AG20443 (cell line): ENCODE data around the gene CXCL16.

ENCODE experiments used
- DNase-seq: peaks from one replicate; pipeline ENCODE4 v3.0.0; 2012; ENCODE audit warnings: low spot score, mixed read lengths

Gene CXCL16

DNA sequence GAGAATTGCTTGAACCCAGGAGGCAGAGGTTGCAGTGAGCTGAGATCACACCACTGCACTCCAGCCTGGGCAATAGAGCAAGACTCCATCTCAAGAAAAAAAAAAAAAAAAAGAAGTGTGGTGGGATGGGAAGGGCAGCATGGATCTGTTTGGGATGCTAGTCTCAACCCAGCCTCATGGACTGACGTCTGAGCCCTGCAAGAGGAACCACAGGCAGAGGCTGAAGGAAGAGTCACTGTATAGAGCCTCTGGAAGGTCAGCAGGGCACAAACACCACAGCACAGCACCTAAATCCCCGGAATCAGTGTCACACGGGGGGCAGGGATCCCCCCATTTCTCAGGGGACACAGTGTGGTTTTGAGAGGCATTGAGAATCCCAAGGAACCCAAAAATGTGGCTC is 10.9 kb upstream of the CXCL16 start:
- DNase-seq: no peak

DNA sequence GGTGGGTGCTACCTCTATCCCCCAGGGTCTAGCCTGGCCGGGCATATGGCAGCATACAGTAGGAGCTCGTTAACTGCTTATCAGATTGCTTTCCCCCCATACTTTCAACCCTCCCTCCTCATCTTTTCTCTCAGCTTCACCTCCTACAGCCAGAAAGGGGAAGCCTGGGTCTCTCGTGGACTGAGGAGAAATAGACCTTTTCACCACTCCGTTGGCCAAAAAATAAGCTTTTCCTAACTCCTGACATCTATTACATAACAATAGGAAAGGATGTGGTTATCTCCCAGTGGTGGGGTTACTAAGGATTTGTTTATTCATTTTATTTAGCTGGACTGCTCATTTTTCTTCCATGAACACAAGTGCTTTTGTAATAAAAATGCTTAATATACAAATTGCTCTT is 9.0 kb upstream of the CXCL16 start:
- no peak for DNase-seq

DNA sequence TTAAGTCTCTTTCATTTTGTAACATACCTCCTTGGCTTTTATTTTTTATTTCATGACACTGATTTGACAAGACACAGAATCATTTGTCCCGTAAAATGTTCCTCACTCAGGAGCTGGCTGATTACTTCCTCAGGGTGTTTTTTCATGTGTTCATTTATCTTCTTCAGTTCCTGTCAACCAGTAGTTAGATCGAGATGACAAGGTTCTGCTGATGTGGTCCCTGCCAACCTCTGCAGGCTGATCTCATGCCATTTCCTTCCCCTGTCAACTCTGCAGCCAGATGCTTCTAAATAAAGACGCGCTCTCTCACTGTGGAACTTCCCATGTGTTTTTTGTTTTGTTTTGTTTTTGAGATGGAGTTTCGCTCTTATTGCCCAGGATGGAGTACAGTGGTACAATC is 8.1 kb upstream of the CXCL16 start:
- no peak for DNase-seq

GRCh38 chr17:4744999-4745969 is 5.6 kb upstream of the CXCL16 start:
- no peak for DNase-seq

DNA sequence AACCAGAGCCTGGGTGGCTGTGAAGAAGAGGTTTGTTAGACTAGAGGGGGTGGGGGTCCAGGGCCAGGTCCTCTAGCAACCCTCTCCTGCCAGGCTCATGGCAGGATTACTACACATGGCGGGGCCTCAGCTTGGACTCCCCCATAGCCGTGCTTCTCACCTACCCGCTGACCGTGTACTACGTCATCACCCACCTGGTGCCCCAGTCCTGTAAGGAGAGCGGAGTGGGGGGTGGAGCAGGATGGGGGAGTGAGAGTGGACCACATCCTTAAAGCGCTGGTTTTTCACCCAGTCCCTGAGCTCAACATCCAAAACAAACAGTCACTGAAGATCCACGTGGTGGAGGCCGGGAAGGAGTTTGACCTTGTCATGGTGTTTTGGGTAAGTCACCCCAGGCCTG is 4.2 kb upstream of the CXCL16 start:
- no peak for DNase-seq

DNA sequence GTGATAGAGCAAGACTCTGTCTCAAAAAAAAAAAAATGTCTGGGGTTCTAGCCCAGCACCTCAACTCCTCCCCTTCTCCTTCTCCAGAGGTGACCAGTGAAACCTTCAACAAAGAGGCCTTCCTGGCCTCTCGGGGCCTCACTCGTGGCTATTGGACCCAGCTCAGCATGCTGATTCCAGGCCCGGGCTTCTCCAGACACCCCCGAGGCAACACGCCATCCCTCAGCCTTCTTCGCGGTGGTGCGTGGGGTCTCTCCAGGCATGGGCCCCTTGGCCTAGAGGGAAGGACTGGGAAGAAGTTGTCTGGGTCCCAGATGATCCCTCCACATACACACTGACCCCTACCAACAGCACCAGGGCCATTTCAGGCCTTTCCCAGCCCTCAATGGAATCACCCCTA is 3.5 kb upstream of the CXCL16 start:
- DNase-seq: no peak

DNA sequence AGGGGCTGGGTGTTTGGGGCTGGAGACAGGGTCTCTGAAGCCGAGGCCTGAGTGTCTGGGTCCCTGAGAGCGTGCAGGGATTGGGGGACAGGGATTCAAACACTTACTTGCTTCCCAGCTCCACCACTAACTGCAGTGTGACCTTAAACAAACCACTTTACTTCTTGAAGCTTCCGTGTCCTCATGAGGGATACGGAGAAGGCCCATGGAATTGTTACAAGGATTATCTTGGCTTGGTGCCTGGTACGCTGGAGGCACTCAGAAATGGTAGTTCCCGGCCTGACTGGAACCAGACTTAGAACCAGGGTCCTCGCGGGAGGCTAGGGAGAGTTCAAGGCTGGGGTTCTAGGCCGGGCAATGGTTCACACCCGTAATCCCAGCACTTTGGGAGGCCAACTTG is 2.9 kb upstream of the CXCL16 start:
- no peak for DNase-seq

DNA sequence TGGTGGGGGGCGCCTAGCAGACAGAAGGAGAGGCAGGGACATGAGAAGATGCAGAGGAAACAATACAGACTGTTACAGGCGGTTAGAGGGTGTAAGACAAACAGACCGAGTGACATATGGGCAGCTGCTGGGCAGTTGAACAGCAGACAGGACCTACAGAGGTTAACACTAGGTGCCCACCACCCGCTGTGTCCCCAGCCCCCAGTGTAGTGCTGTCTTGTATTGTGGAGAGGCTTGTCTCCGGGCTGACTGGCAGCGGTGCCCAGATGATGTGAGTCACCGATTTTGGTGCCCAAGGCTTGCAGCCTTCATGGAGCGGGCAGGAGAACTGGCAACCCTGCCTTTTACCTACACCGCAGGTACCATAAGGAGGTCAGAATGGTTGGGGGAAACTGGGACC is 2.4 kb upstream of the CXCL16 start:
- DNase-seq: no peak

GRCh38 chr17:4741544-4741943 is 1.8 kb upstream of the CXCL16 start:
- DNase-seq: no peak

DNA sequence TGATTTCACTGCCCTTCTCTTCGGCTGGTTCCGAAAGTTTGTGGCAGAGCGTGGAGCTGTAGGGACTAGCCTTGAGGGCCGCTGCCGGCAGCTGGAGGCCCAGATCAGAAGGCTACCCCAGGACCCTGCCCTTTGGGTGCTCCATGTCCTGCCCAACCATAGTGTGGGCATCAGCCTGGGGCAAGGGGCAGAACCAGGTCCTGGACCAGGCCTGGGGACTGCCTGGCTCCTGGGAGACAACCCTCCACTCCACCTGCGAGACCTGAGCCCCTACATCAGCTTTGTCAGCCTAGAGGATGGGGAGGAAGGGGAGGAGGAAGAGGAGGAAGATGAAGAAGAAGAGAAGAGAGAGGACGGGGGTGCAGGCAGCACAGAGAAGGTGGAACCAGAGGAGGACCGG is 856 bp upstream of the CXCL16 start:
- no peak for DNase-seq

- no peak for DNase-seq
These were observed 260 bp upstream of the CXCL16 start for GRCh38 chr17:4740025-4740351.

- no peak for DNase-seq
These were observed 1.3 kb downstream of the CXCL16 start for GRCh38 chr17:4738136-4739121.

DNA sequence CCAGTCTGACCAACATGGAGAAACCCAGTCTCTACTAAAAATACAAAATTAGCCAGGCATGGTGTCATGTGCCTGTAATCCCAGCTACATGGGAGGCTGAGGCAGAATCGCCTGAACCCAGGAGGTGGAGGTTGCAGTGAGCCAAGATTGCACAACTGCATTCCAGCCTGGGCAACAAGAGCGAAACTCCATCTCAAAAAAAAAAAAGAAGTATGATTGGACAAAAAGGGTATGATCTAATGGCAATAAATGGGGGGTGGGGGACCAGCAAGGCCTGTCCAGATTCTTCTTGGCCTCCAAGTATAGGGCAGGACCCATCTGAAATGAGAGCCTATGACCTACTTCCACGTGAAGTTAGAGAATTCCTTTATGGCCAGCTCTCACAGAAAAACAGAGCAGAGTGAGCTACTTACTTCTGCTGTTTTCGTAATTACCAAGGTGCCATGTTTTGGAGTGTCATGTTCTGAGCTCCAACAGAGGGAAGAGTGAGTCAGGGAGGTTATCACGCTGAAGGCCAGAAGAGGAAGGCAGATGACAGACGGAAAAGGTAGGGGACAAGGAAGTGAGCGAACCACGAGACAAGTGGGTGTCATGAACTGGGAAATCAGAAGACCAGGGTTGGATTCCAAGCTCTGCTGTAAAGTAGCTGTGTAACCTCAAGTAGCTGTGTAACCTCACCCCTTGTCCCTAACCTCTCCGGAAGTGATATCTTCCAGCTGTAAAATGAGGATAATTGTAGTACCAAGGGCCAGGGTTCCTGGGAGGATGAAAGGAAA is 3.7 kb downstream of the CXCL16 start:
- DNase-seq: no peak

DNA sequence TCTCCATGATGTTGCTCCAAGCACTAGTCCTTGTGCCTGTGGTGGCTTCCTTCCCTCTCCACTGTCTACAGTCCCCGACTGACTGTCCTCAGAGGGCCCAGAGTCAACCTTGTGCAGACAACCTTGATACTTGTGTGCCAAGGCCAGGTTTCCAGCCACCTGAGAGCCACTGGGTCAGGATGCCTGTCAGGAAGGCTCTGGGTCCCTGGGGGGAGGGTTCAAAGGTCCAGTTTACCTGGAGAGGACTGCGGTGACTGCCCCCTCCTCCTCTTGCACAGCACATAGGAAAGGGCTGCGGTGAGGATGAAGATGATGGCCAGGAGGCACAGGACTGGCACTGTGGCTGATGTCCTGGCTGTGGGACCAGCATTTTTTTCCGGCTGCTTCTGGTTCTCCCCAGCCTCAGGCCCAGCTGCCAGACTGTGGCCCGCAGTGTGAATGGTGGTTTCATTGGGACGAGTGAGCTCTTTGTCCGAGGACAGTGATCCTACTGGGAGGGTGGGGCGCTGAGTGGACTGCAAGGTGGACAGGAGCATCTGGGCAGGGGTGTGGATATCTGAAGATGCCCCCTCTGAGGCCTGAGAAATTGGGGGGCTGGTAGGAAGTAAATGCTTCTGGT is 4.8 kb downstream of the CXCL16 start:
- DNase-seq: no peak

DNA sequence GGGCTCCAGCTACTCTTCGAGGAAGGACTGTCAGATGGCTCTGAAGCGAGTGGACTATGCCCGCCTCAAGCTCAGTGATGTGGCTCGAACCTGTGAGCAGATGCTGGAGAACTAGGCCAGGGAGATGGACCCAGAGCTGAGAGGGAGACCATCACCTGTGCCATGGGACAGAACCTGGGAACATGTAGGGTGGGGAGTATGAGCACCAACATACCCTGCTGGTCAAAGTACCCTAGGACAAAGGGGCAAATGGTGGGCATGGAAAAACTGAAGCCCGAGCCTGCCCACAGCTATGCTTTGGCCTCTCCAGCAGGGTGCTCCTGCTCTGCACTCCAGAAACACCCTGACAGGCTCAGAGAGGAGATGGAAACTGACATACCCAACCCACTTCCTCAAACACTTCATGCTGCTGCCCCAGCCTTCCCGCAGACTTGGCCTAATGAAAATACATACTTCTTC is 6.6 kb downstream of the CXCL16 start:
- DNase-seq: no peak

DNA sequence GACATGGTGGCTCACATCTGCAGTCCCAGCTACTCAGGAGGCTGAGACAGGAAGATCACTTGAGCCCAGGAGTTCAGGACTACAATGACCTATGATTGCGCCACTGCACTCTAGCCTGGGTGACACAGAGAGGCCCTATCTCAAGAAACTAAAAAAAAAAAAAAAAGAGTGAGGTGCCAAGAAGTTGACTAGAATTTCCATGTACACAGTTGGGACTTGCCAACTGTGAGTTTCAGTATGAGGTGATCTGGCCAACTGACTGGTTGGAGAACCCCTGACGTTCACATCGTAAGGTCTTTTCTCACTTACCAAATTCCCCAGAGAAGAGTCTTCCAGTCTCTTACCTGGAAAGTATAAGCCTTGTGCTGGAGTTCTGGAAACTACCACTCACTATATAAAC is 11.6 kb downstream of the CXCL16 start:
- DNase-seq: no peak

DNA sequence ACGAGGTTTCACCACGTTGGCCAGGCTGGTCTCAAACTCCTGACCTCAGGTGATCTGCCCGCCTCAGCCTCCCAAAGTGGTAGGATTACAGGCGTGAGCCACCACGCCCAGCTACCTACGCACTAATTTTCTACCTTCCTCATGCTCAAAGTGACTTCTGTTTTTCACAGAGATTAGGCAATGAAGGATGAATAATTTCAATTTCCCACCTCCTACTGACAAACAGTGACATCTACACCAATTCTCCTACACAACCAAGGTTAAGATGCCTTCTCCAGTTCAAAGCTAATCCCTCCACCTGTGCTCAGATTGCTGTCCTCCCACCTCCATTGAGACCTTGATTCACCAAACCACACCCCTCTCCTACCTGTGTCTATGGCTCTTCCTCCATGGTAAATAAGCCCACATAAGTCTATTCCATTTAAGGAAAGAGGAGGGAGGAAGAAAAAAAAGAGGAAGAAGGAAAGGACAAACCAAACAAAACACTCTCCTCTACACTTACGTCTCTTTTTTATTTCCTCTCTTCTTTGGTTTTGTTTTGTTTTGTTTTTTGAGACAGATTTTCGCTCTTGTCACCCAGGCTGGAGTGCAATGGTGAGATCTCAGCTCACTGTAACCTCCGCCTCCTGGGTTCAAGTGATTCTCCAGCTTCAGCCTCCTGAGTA is 13.9 kb downstream of the CXCL16 start:
- DNase-seq: no peak

GRCh38 chr17:4724650-4725049 is 15.1 kb downstream of the CXCL16 start:
- no peak for DNase-seq

GRCh38 chr17:4722678-4723240 is 17.0 kb downstream of the CXCL16 start:
- no peak for DNase-seq

DNA sequence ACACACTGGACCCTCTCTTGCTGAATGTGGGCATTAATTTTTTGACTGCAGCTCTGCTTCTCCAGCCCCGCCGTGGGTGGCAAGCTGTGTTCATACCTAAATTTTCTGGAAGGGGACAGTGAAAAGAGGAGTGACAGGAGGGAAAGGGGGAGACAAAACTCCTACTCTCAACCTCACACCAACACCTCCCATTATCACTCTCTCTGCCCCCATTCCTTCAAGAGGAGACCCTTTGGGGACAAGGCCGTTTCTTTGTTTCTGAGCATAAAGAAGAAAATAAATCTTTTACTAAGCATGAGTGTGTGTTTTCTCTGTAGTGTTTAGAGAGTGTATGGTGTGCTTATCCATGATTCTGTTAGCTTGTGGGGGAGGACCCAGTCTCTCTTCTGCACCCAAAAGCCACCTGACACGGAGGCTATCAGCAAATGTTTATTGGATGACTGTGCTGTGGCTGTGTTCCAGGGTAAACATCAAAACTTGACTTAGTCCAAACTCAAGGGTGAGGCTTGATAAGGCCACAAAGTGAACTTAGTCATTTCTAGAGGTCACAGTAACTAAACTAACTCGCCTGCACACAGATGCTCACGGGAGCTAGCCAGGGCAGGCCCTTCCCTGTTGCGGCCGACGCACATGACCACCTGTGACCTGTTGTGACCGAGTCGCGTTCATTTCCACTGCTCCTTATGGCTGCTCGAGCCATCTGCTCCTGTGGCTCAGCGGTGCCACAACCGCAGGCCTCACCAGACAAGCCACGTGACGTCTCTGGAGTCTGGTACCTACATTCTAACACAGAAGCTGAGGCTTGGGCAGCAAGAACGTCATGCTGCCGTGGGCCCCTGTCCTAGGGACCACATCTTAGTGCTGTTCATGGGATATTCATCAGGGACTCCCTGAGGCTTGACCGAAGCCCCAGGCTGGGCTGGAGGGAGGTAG is 18.3 kb downstream of the CXCL16 start:
- no peak for DNase-seq
